CD4-positive, alpha-beta memory T cell (primary cell): Measurements from ENCODE around the gene POLR1G. TPM values are rescaled to one million over a fixed set of nuclear protein-coding genes. Genes with fewer than 3 reads are reported as not detected.
A peak's percentile ranks its signal among the peaks of the same experiment; 100 is the strongest.
"Not testable (repeated sequence)": the region's sequence is repeated elsewhere in the genome, so short reads cannot be mapped to it uniquely, and the experiment has no call there.

ENCODE experiments used
- CTCF ChIA-PET: fragments of 350-600 bp; sonication (Branson Sonifier 250); formaldehyde crosslinking; loops from one replicate; lab custom pipeline; 2021; ENCODE audit warnings: inconsistent platforms; ENCODE audit not compliant: partially characterized antibody; lab: Charles Lee
- POLR2A ChIA-PET: fragments of 350-600 bp; sonication (Branson Sonifier 250); formaldehyde crosslinking; loops from one replicate; lab custom pipeline; 2021; ENCODE audit not compliant: partially characterized antibody; lab: Charles Lee
- DNase-seq, 5 donors: peaks; one replicate each; pipeline versions ENCODE4 v3.0.0 to v3.0.0-alpha.2; 2020 to 2022; ENCODE audit warnings: mixed read lengths in 1 of 5
- H3K27ac ChIP-seq: one replicate; pipeline ENCODE4 v1.7.0; 2013; ENCODE audit warnings: low read depth, low read length
- H3K27me3 ChIP-seq: 2 replicates; pipeline ENCODE4 v1.7.0; 2013; ENCODE audit warnings: mild to moderate bottlenecking, low read length, moderate library complexity; ENCODE audit not compliant: insufficient read depth
- H3K36me3 ChIP-seq: 2 replicates; pipeline ENCODE4 v1.7.0; 2013; ENCODE audit warnings: mild to moderate bottlenecking, low read length, moderate library complexity; ENCODE audit not compliant: insufficient read depth
- H3K4me1 ChIP-seq: 2 replicates; pipeline ENCODE4 v1.7.0; 2013; ENCODE audit warnings: mild to moderate bottlenecking, low read length, moderate library complexity; ENCODE audit not compliant: insufficient read depth
- H3K4me3 ChIP-seq, 2 donors: one replicate each; pipeline ENCODE4 v1.7.0; 2013; ENCODE audit warnings: low read length in 2 of 2, mild to moderate bottlenecking in 1 of 2
- H3K9me3 ChIP-seq, 2 donors: one replicate each; pipeline ENCODE4 v1.7.0; 2013; ENCODE audit warnings: low read length in 2 of 2, control low read depth in 1 of 2; ENCODE audit not compliant: control insufficient read depth in 1 of 2
- H3K27ac Mint-ChIP-seq, 7 donors: one replicate each; pipeline ENCODE4 v1.8.0; 2020 to 2021; ENCODE audit warnings: mixed read lengths in 7 of 7, mild to moderate bottlenecking in 6 of 7, inconsistent platforms in 3 of 7, moderate library complexity in 3 of 7
- H3K27me3 Mint-ChIP-seq, 2 donors: one replicate each; pipeline ENCODE4 v1.8.0; 2020 to 2021; ENCODE audit warnings: mixed read lengths in 2 of 2
- H3K36me3 Mint-ChIP-seq, 2 donors: one replicate each; pipeline ENCODE4 v1.8.0; 2020 to 2021; ENCODE audit warnings: mixed read lengths in 2 of 2, inconsistent platforms in 1 of 2, mild to moderate bottlenecking in 1 of 2
- H3K4me1 Mint-ChIP-seq, 4 donors: one replicate each; pipeline ENCODE4 v1.8.0; 2020 to 2021; ENCODE audit warnings: mixed read lengths in 4 of 4, mild to moderate bottlenecking in 1 of 4
- H3K4me3 Mint-ChIP-seq, 8 donors: one replicate each; pipeline ENCODE4 v1.8.0; 2020 to 2021; ENCODE audit warnings: mixed read lengths in 8 of 8, mild to moderate bottlenecking in 7 of 8, moderate library complexity in 6 of 8, inconsistent platforms in 3 of 8
- H3K9me3 Mint-ChIP-seq, 8 donors: one replicate each; pipeline ENCODE4 v1.8.0; 2020 to 2021; ENCODE audit warnings: mixed read lengths in 8 of 8, mild to moderate bottlenecking in 5 of 8, inconsistent platforms in 3 of 8, moderate library complexity in 1 of 8
- intact Hi-C: fragments of 100-400 bp; cut with micrococcal nuclease; formaldehyde crosslinking; loops from one replicate; pipeline ENCODE4 v1.15.1; 2023
- polyA plus RNA-seq, 2 donors: library from polyadenylated mRNA; unstranded; fragments of 300-500 nt; fragmentation: Illumina TruSeq; gene quantifications; one replicate each; pipeline ENCODE4 v1.2.3, GENCODE V29; 2021
- total RNA-seq, 2 experiments: library from RNA; stranded (reverse); gene quantifications; one replicate each; pipeline ENCODE4 v1.2.3, GENCODE V29; 2021

The POLR1G gene
- total and polyA plus RNA-seq, 4 experiments from 2014 or later = 1.2 to 8.4 (median 2.5) TPM

DNA sequence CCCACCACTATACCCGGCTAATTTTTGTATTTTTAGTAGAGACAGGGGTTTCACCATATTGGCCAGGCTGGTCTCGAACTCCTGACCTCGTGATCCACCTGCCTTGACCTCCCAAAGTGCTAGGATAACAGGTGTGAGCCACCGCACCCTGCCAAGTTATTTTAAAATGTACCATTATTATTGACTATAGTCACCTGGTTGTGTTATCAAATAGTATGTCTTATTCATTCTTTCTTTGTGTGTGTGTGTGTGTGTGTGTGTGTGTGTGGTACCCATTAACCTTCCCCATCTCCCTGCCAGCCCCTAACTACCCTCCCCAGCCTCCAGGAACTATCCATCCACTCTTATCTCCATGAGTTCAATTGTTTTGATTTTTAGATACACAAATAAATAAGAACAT is 3.9 kb downstream of the POLR1G start:
- H3K4me1 ChIP-seq = peaks cover 18% of the 10 kb centered on the region
- Mint-ChIP-seq H3K4me3 (peak overlapping the region in 1 of 8 donors; percentile 25), H3K4me1 (peaks cover 9 to 23% (median 13%) of the 10 kb centered on the region in 4 donors), H3K36me3 (peaks cover 13 to 21% of the 10 kb centered on the region in 2 donors), H3K27ac (peak overlapping the region in 2 of 7 donors; percentile 14 to 17)
- H3K36me3 ChIP-seq, intact Hi-C loops, H3K9me3 Mint-ChIP-seq, H3K27me3 ChIP-seq, DNase-seq, H3K27me3 Mint-ChIP-seq, H3K9me3 ChIP-seq, POLR2A ChIA-PET, CTCF ChIA-PET, H3K27ac ChIP-seq, H3K4me3 ChIP-seq: not testable (repeated sequence)

DNA sequence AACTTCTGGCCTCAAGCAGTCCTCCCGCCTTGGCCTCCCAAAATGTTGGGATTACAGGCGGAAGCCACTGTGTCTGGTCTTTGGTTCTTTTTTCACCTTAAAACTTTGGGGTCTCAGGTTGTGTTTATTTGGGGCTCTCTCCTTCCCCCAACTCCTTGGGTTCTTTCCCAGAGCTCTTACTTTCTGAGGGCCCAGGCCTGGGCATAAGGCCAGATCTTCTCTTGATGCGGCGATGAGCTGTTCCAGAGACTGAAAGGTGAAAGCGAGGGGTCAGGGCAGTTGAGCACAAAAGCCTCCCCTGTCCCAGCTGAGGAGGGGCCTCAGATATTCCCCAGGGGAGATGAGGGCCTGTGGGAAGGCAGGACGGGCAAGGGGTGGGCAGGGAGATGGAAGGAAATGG is 7.1 kb downstream of the POLR1G start:
- Histone ChIP-seq H3K27me3 (no peaks in the 10 kb centered on the region), H3K27ac (no peak overlapping the region), H3K4me3 (no peak overlapping the region), H3K36me3 (peaks cover 7% of the 10 kb centered on the region), H3K9me3 (no peaks in the 10 kb centered on the region), H3K4me1 (no peaks in the 10 kb centered on the region)
- POLR2A ChIA-PET = interaction anchor here (1.5 kb wide), 1 partner anchor 56 kb away, joined by 6 read pairs; no protein-coding TSS in a partner anchor
- no peak for DNase-seq
- peak overlapping the region in 1 of 7 donors; percentile 22 for H3K27ac Mint-ChIP-seq
- intact Hi-C loops = no loop called here
- H3K9me3 Mint-ChIP-seq = peaks cover 0 to 4% (median 0%) of the 10 kb centered on the region in 8 donors
- CTCF ChIA-PET = no interaction called here
- peaks cover 0 to under 1% (median 0%) of the 10 kb centered on the region in 4 donors for H3K4me1 Mint-ChIP-seq
- H3K4me3 Mint-ChIP-seq = no peak overlapping the region
- peaks cover 13 to 24% of the 10 kb centered on the region in 2 donors for H3K36me3 Mint-ChIP-seq
- H3K27me3 Mint-ChIP-seq = no peaks in the 10 kb centered on the region

DNA sequence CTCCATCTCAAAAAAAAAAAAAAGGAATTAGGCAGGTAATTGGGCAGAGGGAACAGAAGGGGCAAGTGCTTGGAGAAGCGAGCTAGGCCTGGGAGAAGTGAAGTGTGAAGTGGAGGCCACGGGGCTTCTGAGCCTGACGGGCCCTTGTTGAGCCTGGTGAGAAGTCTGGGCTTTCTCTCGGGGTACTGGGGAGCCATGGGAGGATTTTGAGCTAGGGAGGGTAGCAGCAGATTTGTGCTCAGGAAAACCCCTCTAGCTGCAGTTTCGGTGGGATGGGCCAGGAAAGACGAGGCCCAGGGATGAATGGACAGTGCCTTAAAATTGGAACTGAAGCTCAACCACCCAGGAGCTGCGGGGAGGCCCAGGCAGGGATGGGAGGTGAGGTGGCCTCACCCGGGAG is 8.0 kb downstream of the POLR1G start:
- H3K4me3 ChIP-seq = no peak overlapping the region
- Mint-ChIP-seq H3K4me3 (no peak overlapping the region), H3K27ac (no peak overlapping the region), H3K4me1 (peaks cover 2 to 11% (median 3%) of the 10 kb centered on the region in 4 donors), H3K9me3 (no peaks in the 10 kb centered on the region), H3K27me3 (no peaks in the 10 kb centered on the region), H3K36me3 (peaks cover 13 to 25% of the 10 kb centered on the region in 2 donors)
- H3K4me1 ChIP-seq = peaks cover 4% of the 10 kb centered on the region
- H3K9me3 ChIP-seq = no peaks in the 10 kb centered on the region
- POLR2A ChIA-PET = interaction anchor here (0.6 kb wide), 1 partner anchor 111 kb away, joined by 3 read pairs; no protein-coding TSS in a partner anchor
- CTCF ChIA-PET = interaction anchor here (0.7 to 1.4 kb wide), 3 partner anchors 19 to 67 kb away, joined by 3 to 4 read pairs (median 3); no protein-coding TSS in a partner anchor
- intact Hi-C loops = no loop called here
- H3K27ac ChIP-seq = no peak overlapping the region
- H3K27me3 ChIP-seq = no peaks in the 10 kb centered on the region
- H3K36me3 ChIP-seq = peaks cover 7% of the 10 kb centered on the region
- DNase-seq = no peak

DNA sequence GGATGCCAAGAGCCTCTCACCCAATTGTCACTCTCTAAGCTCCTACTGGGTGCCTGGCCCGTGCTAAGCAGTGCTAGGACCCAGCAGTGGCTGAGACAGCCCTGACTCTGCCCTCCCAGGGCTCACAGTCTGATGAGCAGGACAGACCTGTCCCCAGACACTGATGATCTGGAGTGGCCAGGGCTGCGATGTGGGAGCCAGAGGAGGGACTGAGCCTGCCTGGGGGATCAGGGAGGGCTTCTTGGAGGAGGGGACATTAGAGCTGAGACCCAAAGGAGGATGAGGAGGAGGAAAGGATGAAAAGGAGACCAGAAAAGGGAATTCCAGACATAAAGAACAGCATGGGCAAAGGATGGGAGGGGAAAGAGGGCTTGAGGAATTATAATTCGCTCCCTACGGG is 10.7 kb downstream of the POLR1G start:
- H3K27ac Mint-ChIP-seq = peak overlapping the region in 1 of 7 donors; percentile 17
- ChIA-PET POLR2A (no interaction called here), CTCF (interaction anchor here (1.8 kb wide), 1 partner anchor 62 kb away, joined by 5 read pairs; no protein-coding TSS in a partner anchor)
- H3K4me1 Mint-ChIP-seq = peaks cover 7 to 17% (median 12%) of the 10 kb centered on the region in 4 donors
- Histone ChIP-seq H3K27me3 (no peaks in the 10 kb centered on the region), H3K9me3 (no peaks in the 10 kb centered on the region), H3K36me3 (peaks cover 7% of the 10 kb centered on the region), H3K27ac (no peak overlapping the region), H3K4me3 (no peak overlapping the region), H3K4me1 (peaks cover 8% of the 10 kb centered on the region)
- no peaks in the 10 kb centered on the region for H3K27me3 Mint-ChIP-seq
- intact Hi-C loops = no loop called here
- H3K4me3 Mint-ChIP-seq = no peak overlapping the region
- H3K9me3 Mint-ChIP-seq = no peaks in the 10 kb centered on the region
- H3K36me3 Mint-ChIP-seq = peaks cover 16 to 35% of the 10 kb centered on the region in 2 donors
- no peak for DNase-seq

DNA sequence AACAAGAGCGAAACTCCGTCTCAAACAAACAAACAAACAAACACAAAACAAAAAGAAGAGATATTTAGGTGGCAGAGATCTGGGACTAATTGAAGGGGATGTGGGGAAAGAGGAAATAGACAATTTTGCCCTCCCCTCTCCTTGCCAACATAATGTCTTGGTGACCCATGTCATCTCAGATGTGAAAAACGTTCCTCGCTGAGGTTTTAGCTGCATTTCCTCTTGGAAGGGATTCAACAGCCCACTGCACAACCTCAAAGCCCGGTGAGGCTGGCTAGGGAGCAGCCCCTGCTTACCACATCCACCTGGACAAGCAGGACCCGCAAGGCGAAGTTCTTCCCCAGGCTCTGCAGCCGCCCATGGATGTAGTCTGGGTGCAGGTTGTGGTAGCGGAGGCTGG is 12.4 kb downstream of the POLR1G start:
- no peaks in the 10 kb centered on the region for H3K27me3 Mint-ChIP-seq
- ChIA-PET POLR2A (no interaction called here), CTCF (no interaction called here)
- H3K9me3 ChIP-seq = no peaks in the 10 kb centered on the region
- peaks cover 10 to 36% of the 10 kb centered on the region in 2 donors for H3K36me3 Mint-ChIP-seq
- no peak overlapping the region for H3K27ac ChIP-seq
- peaks cover 7% of the 10 kb centered on the region for H3K36me3 ChIP-seq
- H3K4me1 ChIP-seq = peaks cover 16% of the 10 kb centered on the region
- no peaks in the 10 kb centered on the region for H3K9me3 Mint-ChIP-seq
- no peak overlapping the region for H3K4me3 Mint-ChIP-seq
- H3K4me1 Mint-ChIP-seq = peaks cover 19 to 30% (median 24%) of the 10 kb centered on the region in 4 donors
- no peak for DNase-seq
- H3K27me3 ChIP-seq = no peaks in the 10 kb centered on the region
- intact Hi-C loops = no loop called here
- peak overlapping the region in 2 of 7 donors; percentile 50 to 85 for H3K27ac Mint-ChIP-seq
- no peak overlapping the region for H3K4me3 ChIP-seq

DNA sequence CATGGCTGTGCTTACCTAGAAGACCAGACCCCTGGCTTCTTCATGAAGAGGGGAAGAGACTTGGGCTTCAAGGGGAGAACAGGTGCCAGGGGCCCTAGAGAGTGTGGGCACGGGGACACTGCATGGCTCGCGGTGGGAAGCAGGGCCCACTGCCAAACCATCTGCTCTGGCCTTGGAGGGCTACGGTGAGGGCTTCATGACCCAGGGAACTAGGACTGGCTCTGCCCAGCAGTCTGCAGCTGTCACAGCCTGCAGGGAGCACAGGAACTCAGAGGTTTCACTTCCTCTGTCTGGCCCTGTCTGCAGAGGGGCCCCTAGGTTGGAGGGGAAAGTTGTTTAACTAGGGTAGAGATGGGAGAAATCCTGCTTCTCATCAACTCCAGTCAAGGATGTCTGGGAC is 13.0 kb downstream of the POLR1G start:
- CTCF ChIA-PET = no interaction called here
- H3K36me3 ChIP-seq = peaks cover 7% of the 10 kb centered on the region
- POLR2A ChIA-PET = no interaction called here
- H3K9me3 Mint-ChIP-seq = no peaks in the 10 kb centered on the region
- H3K27me3 ChIP-seq = no peaks in the 10 kb centered on the region
- DNase-seq = no peak
- H3K4me3 Mint-ChIP-seq = no peak overlapping the region
- intact Hi-C loops = no loop called here
- H3K4me1 ChIP-seq = peaks cover 22% of the 10 kb centered on the region
- H3K27me3 Mint-ChIP-seq = no peaks in the 10 kb centered on the region
- peaks cover 7 to 34% of the 10 kb centered on the region in 2 donors for H3K36me3 Mint-ChIP-seq
- H3K9me3 ChIP-seq = no peaks in the 10 kb centered on the region
- no peak overlapping the region for H3K27ac ChIP-seq
- peaks cover 24 to 36% (median 30%) of the 10 kb centered on the region in 4 donors for H3K4me1 Mint-ChIP-seq
- H3K27ac Mint-ChIP-seq = peak overlapping the region in 3 of 7 donors; percentile 24 to 50 (median 31)
- no peak overlapping the region for H3K4me3 ChIP-seq

DNA sequence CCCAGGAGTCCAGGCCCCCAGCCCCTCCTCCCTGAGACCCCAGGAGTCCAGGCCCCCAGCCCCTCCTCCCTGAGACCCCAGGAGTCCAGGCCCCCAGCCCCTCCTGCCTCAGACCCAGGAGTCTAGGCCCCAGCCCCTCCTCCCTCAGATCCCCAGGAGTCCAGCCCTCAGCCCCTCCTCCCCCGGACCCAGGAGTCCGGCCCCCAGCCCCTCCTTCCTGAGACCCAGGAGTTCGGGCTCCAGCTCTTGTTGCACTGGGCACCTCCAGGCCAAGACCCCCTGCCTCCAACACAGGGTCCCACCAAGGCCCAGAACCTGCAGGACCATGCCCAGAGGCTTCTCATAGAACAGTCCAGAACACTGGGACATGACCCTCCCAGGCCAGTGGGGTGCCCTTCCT is 13.5 kb downstream of the POLR1G start:
- Mint-ChIP-seq H3K27me3 (no peaks in the 10 kb centered on the region), H3K4me3 (no peak overlapping the region), H3K4me1 (peaks cover 25 to 40% (median 33%) of the 10 kb centered on the region in 4 donors), H3K36me3 (peaks cover 4 to 33% of the 10 kb centered on the region in 2 donors), H3K9me3 (no peaks in the 10 kb centered on the region), H3K27ac (no peak overlapping the region)
- CTCF ChIA-PET = interaction anchor here (1.2 kb wide), 1 partner anchor 59 kb away, joined by 4 read pairs; no protein-coding TSS in a partner anchor
- Histone ChIP-seq H3K36me3 (peaks cover 3% of the 10 kb centered on the region), H3K4me1 (peaks cover 26% of the 10 kb centered on the region), H3K9me3 (no peaks in the 10 kb centered on the region), H3K27me3 (no peaks in the 10 kb centered on the region), H3K4me3 (no peak overlapping the region), H3K27ac (no peak overlapping the region)
- no peak for DNase-seq
- POLR2A ChIA-PET = interaction anchor here (0.7 to 1.1 kb wide), 2 partner anchors 20 to 76 kb away, joined by 3 to 4 read pairs; no protein-coding TSS in a partner anchor
- intact Hi-C loops = loop anchor here (5.0 to 10.0 kb wide), 2 partner anchors 162 to 275 kb away; partner anchors contain the start of genes OPA3, QPCTL and SNRPD2
